GM21367 (cell line): Measurements from ENCODE around the gene COA6.

Source experiments
- ATAC-seq: cut with Tn5 transposase; IDR thresholded peaks from one replicate; pipeline ENCODE4 v1.9.1; 2021; ENCODE audit not compliant: unreplicated experiment

COA6 gene

GRCh38 chr1:234408757-234409156, 35.5 kb downstream of the COA6 start:
- ATAC-seq = no peak

GRCh38 chr1:234409328-234409727, 36.1 kb downstream of the COA6 start:
- no peak for ATAC-seq

- ATAC-seq = no peak
Measured at GRCh38 chr1:234412830-234413229, 39.6 kb downstream of the COA6 start.

GRCh38 chr1:234413485-234413884, 40.2 kb downstream of the COA6 start:
- no peak for ATAC-seq

- ATAC-seq = no peak
Measured at GRCh38 chr1:234413990-234414389, 40.7 kb downstream of the COA6 start.

- no peak for ATAC-seq
Measured at GRCh38 chr1:234427950-234428646, 54.8 kb downstream of the COA6 start.

- ATAC-seq = no peak
Measured at GRCh38 chr1:234429434-234429806, 56.2 kb downstream of the COA6 start.

GRCh38 chr1:234430691-234431090, 57.4 kb downstream of the COA6 start:
- no peak for ATAC-seq

GRCh38 chr1:234431255-234431654, 58.0 kb downstream of the COA6 start:
- ATAC-seq = no peak

GRCh38 chr1:234433563-234434285, 60.5 kb downstream of the COA6 start:
- ATAC-seq = no peak
